CD4-positive, CD25-positive, alpha-beta regulatory T cell (primary cell): ENCODE measurements around the gene HEG1. TPM values are rescaled to one million over a fixed set of nuclear protein-coding genes. Genes with fewer than 3 reads are reported as not detected.

Source experiments
- ATAC-seq, 2 donors: fragments of 150-1000 bp; cut with Tn5 transposase; one replicate each; pipeline ENCODE4 v1.10.0; 2021; ENCODE audit warnings: low read depth in 2 of 2, moderate number of reproducible peaks in 2 of 2, moderate library complexity in 1 of 2
- DNase-seq, 3 donors: peaks; one replicate each; pipeline versions ENCODE4 v3.0.0 to v3.0.0-alpha.2; 2012 to 2022; ENCODE audit warnings: mixed read lengths in 1 of 3
- H3K27ac ChIP-seq: one replicate; pipeline ENCODE4 v1.7.0; 2013; ENCODE audit warnings: mild to moderate bottlenecking, low read length; ENCODE audit not compliant: insufficient read depth, poor library complexity, severe bottlenecking
- H3K27me3 ChIP-seq: one replicate; pipeline ENCODE4 v1.7.0; 2013; ENCODE audit warnings: low read length; ENCODE audit not compliant: control insufficient read depth, insufficient read depth
- H3K36me3 ChIP-seq: one replicate; pipeline ENCODE4 v1.7.0; 2013; ENCODE audit warnings: mild to moderate bottlenecking, low read length, moderate library complexity; ENCODE audit not compliant: control insufficient read depth, insufficient read depth
- H3K4me1 ChIP-seq: 2 replicates; pipeline ENCODE4 v1.7.0; 2013; ENCODE audit warnings: mild to moderate bottlenecking, low read length; ENCODE audit not compliant: insufficient read depth, control insufficient read depth, poor library complexity, severe bottlenecking
- H3K4me3 ChIP-seq: one replicate; pipeline ENCODE4 v1.7.0; 2013; ENCODE audit warnings: low read depth, mild to moderate bottlenecking, low read length, moderate library complexity
- H3K9me3 ChIP-seq, 2 experiments: 1 replicate in 1 of 2; 2 replicates in 1 of 2; pipeline ENCODE4 v1.7.0; 2013; ENCODE audit warnings: low read length in 2 of 2, mild to moderate bottlenecking in 1 of 2, moderate library complexity in 1 of 2; ENCODE audit not compliant: control insufficient read depth in 2 of 2
- H3K27ac Mint-ChIP-seq, 3 donors: one replicate each; pipeline ENCODE4 v1.8.0; 2020 to 2022; ENCODE audit warnings: mild to moderate bottlenecking in 3 of 3, mixed read lengths in 3 of 3, moderate library complexity in 2 of 3
- H3K27me3 Mint-ChIP-seq: one replicate; pipeline ENCODE4 v1.8.0; 2022; ENCODE audit warnings: mild to moderate bottlenecking, mixed read lengths
- H3K36me3 Mint-ChIP-seq: one replicate; pipeline ENCODE4 v1.8.0; 2020; ENCODE audit warnings: mixed read lengths
- H3K4me1 Mint-ChIP-seq, 4 donors: one replicate each; pipeline ENCODE4 v1.8.0; 2020 to 2022; ENCODE audit warnings: mixed read lengths in 4 of 4, mild to moderate bottlenecking in 1 of 4
- H3K4me3 Mint-ChIP-seq, 4 donors: one replicate each; pipeline ENCODE4 v1.8.0; 2020 to 2022; ENCODE audit warnings: mild to moderate bottlenecking in 4 of 4, mixed read lengths in 4 of 4, moderate library complexity in 3 of 4
- H3K9me3 Mint-ChIP-seq, 7 donors: one replicate each; pipeline ENCODE4 v1.8.0; 2020 to 2022; ENCODE audit warnings: mixed read lengths in 7 of 7, mild to moderate bottlenecking in 3 of 7, moderate library complexity in 2 of 7
- polyA plus RNA-seq, 4 donors: library from polyadenylated mRNA; unstranded; fragments of 300-500 nt; fragmentation: Illumina TruSeq; gene quantifications; one replicate each; pipeline ENCODE4 v1.2.3, GENCODE V29; 2021
- total RNA-seq: library from RNA; stranded (reverse); gene quantifications from one replicate; pipeline ENCODE4 v1.2.3, GENCODE V29; 2022

The HEG1 gene
- total and polyA plus RNA-seq, 5 donors from 2014 or later, result 0.95 to 24.8 (median 2.3) TPM

DNA sequence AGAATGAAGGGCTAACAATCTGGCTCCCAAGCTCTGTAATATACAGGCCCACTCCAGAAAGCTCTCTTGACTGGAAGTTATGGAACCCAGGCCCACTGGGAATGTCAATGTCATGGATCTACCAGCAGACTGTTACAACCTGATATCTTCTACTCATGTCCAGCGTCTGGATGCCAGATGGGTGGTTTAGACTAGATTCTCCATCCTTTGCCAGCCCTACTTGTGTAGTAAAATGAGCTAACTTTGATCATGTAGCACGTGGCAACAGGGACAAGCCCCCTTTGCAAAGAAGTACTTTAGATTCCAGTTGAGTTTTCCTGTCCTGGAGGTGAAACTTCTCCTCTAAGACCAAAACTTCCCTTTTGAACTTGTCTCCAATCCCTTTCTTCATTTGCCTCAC is 55.1 kb downstream of the HEG1 start:
- no peaks in the 10 kb centered on the region for H3K9me3 ChIP-seq
- DNase-seq (no peak), ATAC-seq (no peak)
- H3K4me1 ChIP-seq, result no peaks in the 10 kb centered on the region
- no peak overlapping the region for H3K27ac ChIP-seq
- no peaks in the 10 kb centered on the region for H3K27me3 ChIP-seq
- H3K4me3 Mint-ChIP-seq, result no peak overlapping the region
- no peak overlapping the region for H3K4me3 ChIP-seq
- peaks cover 68% of the 10 kb centered on the region for H3K36me3 Mint-ChIP-seq
- no peaks in the 10 kb centered on the region for H3K27me3 Mint-ChIP-seq
- H3K36me3 ChIP-seq, result peaks cover 88% of the 10 kb centered on the region
- no peak overlapping the region for H3K27ac Mint-ChIP-seq
- peaks cover 0 to 19% (median 6%) of the 10 kb centered on the region in 4 donors for H3K4me1 Mint-ChIP-seq
- no peaks in the 10 kb centered on the region for H3K9me3 Mint-ChIP-seq

- H3K36me3 ChIP-seq, result peaks cover 87% of the 10 kb centered on the region
- H3K27ac ChIP-seq, result no peak overlapping the region
- H3K27me3 ChIP-seq, result no peaks in the 10 kb centered on the region
- H3K4me1 Mint-ChIP-seq, result peaks cover 0 to 19% (median 6%) of the 10 kb centered on the region in 4 donors
- ATAC-seq (no peak), DNase-seq (no peak)
- H3K9me3 Mint-ChIP-seq, result no peaks in the 10 kb centered on the region
- no peaks in the 10 kb centered on the region for H3K9me3 ChIP-seq
- peak overlapping the region in 1 of 3 donors; percentile 48 for H3K27ac Mint-ChIP-seq
- no peaks in the 10 kb centered on the region for H3K27me3 Mint-ChIP-seq
- H3K4me1 ChIP-seq, result no peaks in the 10 kb centered on the region
- H3K4me3 Mint-ChIP-seq, result peak overlapping the region in 1 of 4 donors; percentile 59
- H3K4me3 ChIP-seq, result no peak overlapping the region
- peaks cover 73% of the 10 kb centered on the region for H3K36me3 Mint-ChIP-seq
Observed at GRCh38 chr3:124999897-125000435, 55.8 kb downstream of the HEG1 start.

GRCh38 chr3:124999317-124999716 is 56.5 kb downstream of the HEG1 start:
- H3K27me3 ChIP-seq, result no peaks in the 10 kb centered on the region
- ATAC-seq, result no peak
- no peaks in the 10 kb centered on the region for H3K4me1 ChIP-seq
- Mint-ChIP-seq H3K4me3 (no peak overlapping the region), H3K27ac (peak overlapping the region in 1 of 3 donors; percentile 48), H3K9me3 (no peaks in the 10 kb centered on the region), H3K27me3 (no peaks in the 10 kb centered on the region), H3K36me3 (peaks cover 71% of the 10 kb centered on the region), H3K4me1 (peaks cover 0 to 19% (median 6%) of the 10 kb centered on the region in 4 donors)
- H3K9me3 ChIP-seq, result no peaks in the 10 kb centered on the region
- no peak overlapping the region for H3K4me3 ChIP-seq
- H3K36me3 ChIP-seq, result peaks cover 85% of the 10 kb centered on the region
- no peak for DNase-seq
- H3K27ac ChIP-seq, result no peak overlapping the region

DNA sequence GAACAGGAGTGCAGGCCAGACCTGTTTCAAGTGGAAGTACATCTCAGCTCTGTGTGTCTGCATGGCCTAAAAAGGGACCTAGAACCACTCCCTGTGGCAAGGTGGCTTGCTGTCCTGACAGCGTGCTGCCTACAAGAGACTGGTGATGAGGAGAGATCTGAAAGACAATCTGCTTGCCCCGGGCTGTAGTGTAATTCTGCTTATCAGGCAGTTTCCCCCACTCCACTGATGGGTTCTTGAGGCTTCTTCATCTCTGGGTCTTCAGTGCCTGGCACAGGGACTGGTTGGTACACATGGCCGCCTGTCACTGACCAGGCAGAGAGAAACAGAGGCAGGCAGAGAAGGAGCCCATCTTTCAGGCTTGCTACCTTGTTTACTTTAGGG is 57.6 kb downstream of the HEG1 start:
- Mint-ChIP-seq H3K27ac (peak overlapping the region in 2 of 3 donors; percentile 36 to 71), H3K4me1 (peaks cover 0 to 17% (median 6%) of the 10 kb centered on the region in 4 donors), H3K27me3 (no peaks in the 10 kb centered on the region), H3K36me3 (peaks cover 69% of the 10 kb centered on the region), H3K9me3 (no peaks in the 10 kb centered on the region), H3K4me3 (no peak overlapping the region)
- peaks cover 79% of the 10 kb centered on the region for H3K36me3 ChIP-seq
- no peaks in the 10 kb centered on the region for H3K27me3 ChIP-seq
- no peak for DNase-seq
- H3K4me3 ChIP-seq, result no peak overlapping the region
- no peaks in the 10 kb centered on the region for H3K4me1 ChIP-seq
- no peaks in the 10 kb centered on the region for H3K9me3 ChIP-seq
- ATAC-seq, result no peak
- no peak overlapping the region for H3K27ac ChIP-seq

DNA sequence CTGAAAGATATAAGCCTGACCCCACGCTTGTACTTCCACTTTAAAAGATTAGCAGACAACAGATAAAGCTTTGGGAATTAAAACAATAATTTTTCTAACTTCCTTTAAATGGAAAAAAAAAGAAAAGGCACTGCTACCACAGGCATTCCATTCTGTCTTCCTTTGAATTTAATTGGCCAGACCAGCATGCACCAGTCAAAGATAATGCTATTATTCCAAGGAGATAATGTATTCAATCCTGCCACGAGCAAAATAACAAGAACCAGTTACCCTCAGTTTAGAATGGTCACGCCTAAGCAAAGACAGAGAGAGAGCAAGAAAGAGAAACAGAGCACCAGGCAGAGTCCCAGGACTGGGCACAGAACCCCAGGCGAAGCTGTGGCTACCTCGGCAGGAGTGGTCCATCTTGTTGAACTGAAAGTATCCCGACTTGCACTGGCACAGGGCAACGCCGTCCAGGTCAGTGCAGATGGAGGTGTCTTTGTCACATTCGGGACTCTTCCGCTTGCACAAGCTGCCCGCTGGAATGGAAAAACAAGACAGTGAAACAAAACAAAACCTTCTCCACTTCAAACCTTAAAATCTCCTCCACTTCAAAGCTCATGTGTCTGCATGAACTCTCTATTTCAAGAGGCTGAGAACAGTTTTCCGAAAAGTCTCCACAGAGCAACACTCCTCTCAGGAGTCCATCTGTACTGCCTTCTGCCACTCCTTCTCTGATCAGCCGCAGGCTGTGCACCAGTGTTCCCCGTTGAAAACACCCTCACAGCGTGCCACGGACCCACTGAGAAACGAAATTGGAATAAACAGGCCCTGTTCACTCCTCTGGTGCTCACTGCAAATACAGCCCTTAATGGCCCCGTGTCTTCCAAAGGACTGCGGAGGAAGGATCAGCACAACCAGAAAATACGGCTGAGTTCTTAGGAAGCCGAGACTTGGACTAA is 58.2 kb downstream of the HEG1 start:
- Mint-ChIP-seq H3K36me3 (peaks cover 63% of the 10 kb centered on the region), H3K27ac (peak overlapping the region; percentile 14 to 71 (median 36))
- no peaks in the 10 kb centered on the region for H3K4me1 ChIP-seq

DNA sequence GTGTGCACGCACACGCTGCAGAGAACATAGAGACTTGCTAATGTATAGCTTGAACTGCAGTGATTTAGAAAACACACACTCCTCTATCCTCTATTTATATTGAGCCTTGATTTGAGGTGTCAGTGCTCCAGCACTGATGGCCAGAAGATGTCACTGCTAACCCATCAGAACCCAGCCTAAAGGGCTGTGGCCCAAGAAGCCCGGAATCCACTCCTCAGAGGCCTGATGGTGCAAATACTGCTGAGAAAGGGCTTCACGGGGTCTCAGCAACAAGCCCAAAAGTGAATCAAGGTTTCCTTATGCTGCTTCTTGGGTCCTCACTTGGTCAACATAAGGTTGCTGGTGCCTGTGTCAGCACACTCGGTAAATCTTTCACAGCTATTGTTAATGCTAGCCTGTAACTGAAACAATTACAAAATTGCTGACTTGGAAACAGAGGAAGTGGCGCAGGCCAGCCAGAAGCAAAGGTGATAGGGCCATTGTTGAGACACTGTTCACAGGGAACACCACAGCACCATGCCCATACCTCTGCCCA is 60.3 kb downstream of the HEG1 start:
- no peaks in the 10 kb centered on the region for H3K9me3 ChIP-seq
- peak overlapping the region in 1 of 3 donors; percentile 59 for H3K27ac Mint-ChIP-seq
- H3K9me3 Mint-ChIP-seq, result no peaks in the 10 kb centered on the region
- no peak overlapping the region for H3K4me3 Mint-ChIP-seq
- peaks cover 0 to 5% (median 1%) of the 10 kb centered on the region in 4 donors for H3K4me1 Mint-ChIP-seq
- H3K36me3 Mint-ChIP-seq, result peaks cover 55% of the 10 kb centered on the region
- H3K27ac ChIP-seq, result no peak overlapping the region
- H3K36me3 ChIP-seq, result peaks cover 64% of the 10 kb centered on the region
- no peak overlapping the region for H3K4me3 ChIP-seq
- no peaks in the 10 kb centered on the region for H3K4me1 ChIP-seq
- DNase-seq (peak; percentile 13 to 68 (median 50)), ATAC-seq (peak; percentile 61 to 67)
- no peaks in the 10 kb centered on the region for H3K27me3 Mint-ChIP-seq
- H3K27me3 ChIP-seq, result no peaks in the 10 kb centered on the region

More for the DNA sequence above, 58.2 kb downstream of the HEG1 start:
- ATAC-seq, result no peak
- Mint-ChIP-seq H3K9me3 (no peaks in the 10 kb centered on the region), H3K4me3 (no peak overlapping the region), H3K27me3 (no peaks in the 10 kb centered on the region), H3K4me1 (peaks cover 0 to 10% (median 5%) of the 10 kb centered on the region in 4 donors)
- no peak for DNase-seq
- H3K27ac ChIP-seq, result no peak overlapping the region
- no peak overlapping the region for H3K4me3 ChIP-seq
- no peaks in the 10 kb centered on the region for H3K9me3 ChIP-seq
- H3K36me3 ChIP-seq, result peaks cover 76% of the 10 kb centered on the region
- no peaks in the 10 kb centered on the region for H3K27me3 ChIP-seq

DNA sequence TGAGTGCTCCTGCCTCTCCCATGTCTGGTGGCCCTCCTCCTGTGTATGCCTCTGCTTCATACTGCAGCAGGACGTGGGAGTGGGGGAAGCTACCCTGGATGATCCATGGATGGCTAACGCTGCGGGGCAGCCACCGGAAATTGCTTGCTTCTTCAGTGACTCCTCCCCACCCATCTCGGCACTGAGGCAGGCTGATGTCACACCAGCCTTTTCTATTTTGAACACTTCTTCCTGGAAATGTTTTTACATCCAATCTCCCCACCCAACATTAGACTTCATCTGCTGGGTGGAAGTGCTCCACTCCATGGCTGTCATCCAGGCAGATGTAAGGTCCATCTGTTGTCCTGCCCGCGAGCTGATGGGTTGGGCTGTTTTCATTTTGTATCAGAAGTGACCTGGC is 62.3 kb downstream of the HEG1 start:
- no peaks in the 10 kb centered on the region for H3K9me3 Mint-ChIP-seq
- DNase-seq (no peak), ATAC-seq (no peak)
- Histone ChIP-seq H3K27ac (no peak overlapping the region), H3K4me3 (no peak overlapping the region), H3K9me3 (no peaks in the 10 kb centered on the region), H3K27me3 (no peaks in the 10 kb centered on the region), H3K4me1 (no peaks in the 10 kb centered on the region), H3K36me3 (peaks cover 63% of the 10 kb centered on the region)
- no peak overlapping the region for H3K27ac Mint-ChIP-seq
- no peak overlapping the region for H3K4me3 Mint-ChIP-seq
- H3K27me3 Mint-ChIP-seq, result no peaks in the 10 kb centered on the region
- H3K36me3 Mint-ChIP-seq, result peaks cover 57% of the 10 kb centered on the region
- H3K4me1 Mint-ChIP-seq, result peaks cover 0 to 5% (median 1%) of the 10 kb centered on the region in 4 donors
